ENCODE results near the gene ETFB. TPM values are rescaled to one million over a fixed set of nuclear protein-coding genes. Genes with fewer than 3 reads are reported as not detected.

ETFB gene
- total RNA-seq = 121 and 213 TPM in 2 replicates

DNA sequence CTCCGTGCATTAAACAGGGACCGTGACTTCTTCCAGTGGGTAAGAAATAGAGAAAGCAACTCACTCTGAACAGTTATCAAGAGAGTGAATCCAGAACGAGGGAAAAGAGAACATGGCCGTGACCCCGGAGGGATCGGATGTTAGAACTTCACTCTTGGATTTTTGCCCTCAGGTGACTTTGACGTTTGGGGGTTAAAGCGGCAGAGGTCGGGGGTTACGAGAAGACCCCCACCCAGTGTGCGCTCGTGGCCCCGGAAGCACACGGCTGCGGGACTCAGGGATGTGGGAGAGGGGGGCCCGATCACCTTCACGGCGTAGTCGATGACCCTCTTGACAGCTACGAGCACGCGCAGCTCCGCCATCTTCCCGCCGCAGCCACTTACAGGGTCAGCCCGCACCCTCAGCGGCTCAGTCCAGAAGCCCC lies at the start of gene ETFB:
ETFB (minus strand) TSS at position 424 of the 424 bp plus-strand sequence; CDS start at position 362, 62 bp downstream.

DNA sequence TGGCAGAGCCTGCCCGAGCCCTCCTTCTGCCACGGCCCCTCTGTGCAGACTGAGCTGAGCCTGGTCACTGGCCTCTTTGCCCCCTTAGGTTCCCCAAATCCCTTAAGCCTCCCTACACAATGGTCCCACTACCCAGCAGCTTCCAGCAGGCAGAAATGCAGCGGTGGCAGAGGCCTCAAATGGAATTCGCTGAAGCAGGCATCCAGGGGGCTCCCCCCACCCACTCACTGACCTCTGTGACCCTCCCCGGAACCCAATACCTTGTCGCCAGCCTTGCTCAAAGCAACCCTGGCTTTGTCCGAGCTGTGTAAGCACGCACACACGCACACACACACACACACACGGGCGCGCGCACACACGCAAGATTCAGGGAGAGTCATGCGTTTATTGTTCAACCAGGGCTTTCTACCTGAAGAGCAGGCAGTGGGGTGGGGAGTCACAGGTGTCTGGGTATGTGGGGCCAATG lies 21.8 kb upstream of the ETFB start, which contains the start of gene LIM2:
LIM2 (minus strand) TSS at position 51 of the 466 bp plus-strand sequence. CDS start 531 bp downstream, outside the sequence.

DNA sequence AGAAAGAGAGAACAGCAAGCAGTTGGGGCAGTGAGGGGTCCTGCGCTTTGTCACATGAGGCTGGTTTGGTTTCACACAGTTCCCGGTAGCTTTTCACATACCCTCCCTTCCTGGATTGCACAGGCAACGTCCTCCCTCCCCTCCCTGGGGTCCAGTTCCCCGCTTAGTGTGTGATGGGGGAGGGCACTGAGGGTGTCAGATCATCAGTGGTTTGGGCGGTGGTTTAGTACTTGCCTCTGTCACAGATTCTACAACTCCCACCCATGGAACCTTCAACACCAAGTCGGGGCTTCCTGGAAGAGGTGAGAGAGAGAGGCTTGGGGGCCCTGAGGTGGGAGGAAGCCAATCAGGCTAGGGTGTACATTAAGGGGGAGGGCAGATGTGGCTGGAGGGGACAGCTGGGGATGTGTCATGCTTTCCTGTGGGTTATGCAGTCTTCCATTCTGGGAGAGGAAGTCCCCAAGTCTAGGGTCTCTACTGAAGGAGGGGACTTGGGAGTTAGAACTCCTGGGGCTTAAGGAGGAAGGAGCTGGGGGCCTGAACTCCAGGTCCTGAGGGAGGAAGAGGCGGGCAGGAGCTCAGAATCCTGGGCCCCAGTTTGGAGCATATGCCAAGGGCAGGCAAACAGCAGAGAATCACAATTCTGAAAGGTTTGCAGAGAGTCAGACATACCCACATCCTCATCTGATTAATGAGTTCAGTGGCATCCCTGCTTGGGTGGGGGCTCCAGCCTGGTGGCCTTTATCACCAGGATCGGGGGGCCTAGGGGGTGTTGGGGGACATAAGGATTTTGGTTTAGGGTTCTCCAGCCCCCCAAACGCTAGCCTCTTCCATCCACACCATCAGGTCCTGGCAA lies 6.7 kb upstream of the ETFB start, which contains the start of gene NKG7:
NKG7 (minus strand) TSS at position 6 of the 856 bp plus-strand sequence. CDS start 119 bp downstream, outside the sequence.

DNA sequence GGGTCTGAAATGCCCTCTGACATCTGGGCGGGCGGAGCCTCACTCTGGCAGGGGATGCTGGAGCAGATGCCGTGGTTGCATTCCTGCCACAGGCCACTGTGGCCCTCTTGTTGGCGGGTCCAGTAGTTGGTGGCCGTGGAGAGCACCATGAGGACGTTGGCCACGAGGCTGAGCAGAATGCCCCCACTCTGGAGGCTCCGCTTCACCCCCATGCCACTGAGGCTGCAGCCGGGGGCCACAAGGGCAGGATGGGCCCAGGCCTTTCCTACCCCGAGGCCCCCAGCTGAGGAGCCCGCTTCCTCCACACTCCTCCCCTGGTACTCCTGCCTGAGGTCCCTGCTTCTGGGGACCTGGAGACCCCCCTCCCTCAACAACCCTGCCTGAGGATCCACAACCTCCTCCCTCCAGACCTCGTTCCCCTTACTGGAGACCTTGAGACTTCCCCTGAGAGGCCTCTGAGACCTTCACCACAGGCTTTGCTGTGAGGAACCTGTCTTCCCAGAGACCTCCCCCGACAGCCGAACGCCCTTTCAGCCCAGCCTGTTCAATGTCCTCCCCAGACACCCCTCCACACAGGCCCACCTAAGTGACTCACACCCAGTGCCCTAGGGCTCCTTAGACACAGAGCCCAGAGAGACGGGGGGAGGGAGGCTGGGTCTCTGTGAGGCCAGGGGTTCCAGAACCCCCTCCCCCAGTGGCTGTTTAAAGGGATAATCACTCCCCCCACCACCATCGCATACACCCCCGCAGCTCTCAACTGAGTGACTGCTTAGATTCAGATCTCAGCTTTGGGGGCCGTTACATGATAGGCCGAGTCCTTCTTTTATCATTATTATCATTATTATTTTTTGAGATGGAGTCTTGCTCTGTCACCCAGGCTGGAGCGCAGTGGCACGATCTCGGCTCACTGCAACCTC lies 2.4 kb upstream of the ETFB start, which contains the start of gene CLDND2:
CLDND2 (minus strand) TSS at position 638 of the 917 bp plus-strand sequence; CDS start at position 212, 426 bp downstream.

DNA sequence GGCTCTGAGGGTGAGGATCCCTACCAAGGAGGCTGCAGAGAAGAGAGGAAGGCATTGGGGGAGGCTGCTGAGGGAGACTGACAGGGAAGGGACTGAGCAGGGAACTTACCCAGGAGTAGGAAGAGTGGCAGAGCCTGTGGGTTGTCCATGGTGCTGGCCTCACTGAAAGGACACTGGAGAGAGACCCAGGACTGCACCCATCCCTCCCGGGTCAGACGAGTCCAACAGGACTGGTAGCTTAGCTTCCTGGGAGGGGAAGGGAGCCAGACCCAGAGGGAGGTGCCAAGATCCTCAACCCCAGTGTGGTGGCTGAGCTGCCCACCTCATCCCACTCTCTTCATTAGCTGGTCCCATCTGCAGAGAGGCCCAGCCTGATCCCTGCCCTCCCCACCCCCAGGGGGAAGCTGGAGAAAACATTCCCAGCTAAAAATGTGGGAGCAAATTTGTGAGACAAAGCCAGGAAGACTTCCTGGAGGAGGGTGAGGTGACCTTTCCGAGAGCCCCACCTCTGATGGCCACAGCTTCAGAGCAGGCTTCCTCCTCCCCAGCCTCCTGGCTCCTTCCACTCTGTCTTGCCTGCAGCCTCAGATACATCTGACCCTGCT lies 24.1 kb downstream of the ETFB start, which contains the start of gene VSIG10L:
VSIG10L (minus strand) TSS at position 164 of the 605 bp plus-strand sequence; CDS start at position 149, 15 bp downstream.

DNA sequence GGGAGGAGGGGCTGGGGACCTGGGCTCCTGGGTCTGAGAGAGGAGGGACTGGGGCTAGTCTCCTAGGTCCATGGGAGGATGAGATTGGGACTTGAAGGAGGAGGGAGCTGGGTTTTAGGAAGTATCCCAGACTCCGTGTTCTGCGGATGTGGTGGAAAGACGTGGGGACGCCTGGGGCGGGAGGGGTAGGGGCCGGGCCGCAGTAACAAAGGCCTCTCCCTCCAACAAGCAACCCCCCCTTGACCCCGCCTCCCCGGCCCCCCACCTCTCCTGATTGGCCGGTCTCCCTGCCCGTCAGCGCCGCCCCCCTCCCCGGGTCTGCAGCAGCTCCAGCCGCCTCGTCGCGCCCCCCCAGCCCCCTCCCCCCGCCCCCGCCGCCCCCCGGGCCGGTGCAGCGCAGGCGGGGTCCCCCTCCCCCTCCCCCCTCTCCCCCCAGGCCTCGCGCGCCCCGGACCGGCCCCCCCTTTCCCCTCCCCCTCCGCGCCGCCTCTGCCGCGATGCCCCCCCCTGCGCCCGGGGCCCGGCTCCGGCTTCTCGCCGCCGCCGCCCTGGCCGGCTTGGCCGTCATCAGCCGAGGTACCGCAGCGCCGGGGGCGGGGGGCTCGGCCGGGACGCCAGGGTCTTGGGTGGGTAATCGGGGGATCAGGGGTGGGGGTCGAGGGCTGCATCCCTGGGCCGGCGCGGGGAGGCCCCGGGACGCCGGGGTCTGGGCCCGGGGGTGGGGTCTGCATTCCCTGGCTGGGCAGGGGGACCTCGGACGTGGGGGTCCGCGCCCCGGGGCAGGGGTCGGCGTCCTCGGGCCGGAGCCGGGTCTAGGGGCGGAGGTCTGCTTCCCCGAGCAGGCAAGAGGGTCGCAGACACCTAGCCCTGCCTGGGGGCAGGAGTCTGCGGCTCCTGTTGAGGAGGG lies 54.6 kb downstream of the ETFB start, which contains the start of gene IGLON5:
IGLON5 (plus strand) TSS at position 294 of the 907 bp plus-strand sequence; CDS start at position 498, 204 bp downstream.

Other genes with a start within 250 kb of the ETFB start
- gene SIGLEC9, start 241.5 kb downstream of the ETFB start, total RNA-seq = under 0.01 TPM in 1 of 2 replicates, not detected in the other
- not detected in 2 replicates for gene SIGLEC7, start 224.1 kb downstream of the ETFB start, total RNA-seq
- gene CD33, start 141.3 kb downstream of the ETFB start, total RNA-seq = not detected in 2 replicates
- gene SIGLECL1, start 115.3 kb downstream of the ETFB start, total RNA-seq = not detected in 2 replicates
- gene IGLON5, start 54.7 kb downstream of the ETFB start, total RNA-seq = not detected in 2 replicates
- gene VSIG10L, start 24.2 kb downstream of the ETFB start, total RNA-seq = 0.73 and 0.98 TPM in 2 replicates
- not detected in 2 replicates for gene CLDND2, start 2.6 kb upstream of the ETFB start, total RNA-seq
- gene NKG7, start 6.3 kb upstream of the ETFB start, total RNA-seq = not detected in 2 replicates
- not detected in 2 replicates for gene LIM2, start 21.6 kb upstream of the ETFB start, total RNA-seq
- gene C19orf84, start 24.2 kb upstream of the ETFB start, total RNA-seq = not detected in 2 replicates
- not detected in 2 replicates for gene SIGLEC10, start 51.3 kb upstream of the ETFB start, total RNA-seq
- not detected in 2 replicates for gene SIGLEC8, start 92.1 kb upstream of the ETFB start, total RNA-seq
- gene CEACAM18, start 112.2 kb upstream of the ETFB start, total RNA-seq = not detected in 2 replicates
- not detected in 2 replicates for gene SIGLEC12, start 135.4 kb upstream of the ETFB start, total RNA-seq
- gene SIGLEC6, start 165.3 kb upstream of the ETFB start, total RNA-seq = not detected in 2 replicates
- 4.0 and 4.1 TPM in 2 replicates for gene ZNF175, start 204.9 kb upstream of the ETFB start, total RNA-seq